CD14-positive monocyte (primary cell): Measurements from ENCODE around the gene CCDC88C. TPM values are rescaled to one million over a fixed set of nuclear protein-coding genes. Genes with fewer than 3 reads are reported as not detected.
A peak's percentile ranks its signal among the peaks of the same experiment; 100 is the strongest.

ENCODE experiments used
- DNase-seq, 3 donors: peaks; one replicate each; pipeline ENCODE4 v3.0.0-alpha.2; 2011 to 2022
- H2AFZ ChIP-seq: 2 replicates; pipeline ENCODE4 v1.6.0; 2012; ENCODE audit warnings: mild to moderate bottlenecking, low read depth, low read length, inconsistent platforms; ENCODE audit not compliant: insufficient read depth, poor library complexity, severe bottlenecking
- H3K27ac ChIP-seq, 2 donors: 1 replicate in 1 of 2; 2 replicates in 1 of 2; pipeline ENCODE4 v1.5.1; 2012 to 2013; ENCODE audit warnings: low read length in 2 of 2, control low read depth in 1 of 2, inconsistent platforms in 1 of 2, low read depth in 1 of 2, mild to moderate bottlenecking in 1 of 2
- H3K27me3 ChIP-seq, 2 donors: one replicate each; pipeline versions ENCODE4 v1.6.0 to v1.6.1; 2011 to 2013; ENCODE audit warnings: low read length in 2 of 2; ENCODE audit not compliant: control insufficient read depth in 2 of 2, insufficient read depth in 2 of 2
- H3K36me3 ChIP-seq, 2 donors: replicated peaks in 1 of 2; 1 replicate in 1 of 2; 2 replicates in 1 of 2; pipeline versions ENCODE4 v1.5.1 to v1.6.1; 2012 to 2013; ENCODE audit warnings: low read length in 2 of 2, control low read depth in 1 of 2, inconsistent platforms in 1 of 2, mild to moderate bottlenecking in 1 of 2; ENCODE audit not compliant: insufficient read depth in 2 of 2, control insufficient read depth in 1 of 2
- H3K4me1 ChIP-seq, 2 donors: 1 replicate in 1 of 2; 2 replicates in 1 of 2; pipeline versions ENCODE4 v1.5.1 to v1.6.1; 2012 to 2013; ENCODE audit warnings: low read length in 2 of 2, control low read depth in 1 of 2, inconsistent platforms in 1 of 2, mild to moderate bottlenecking in 1 of 2, moderate library complexity in 1 of 2; ENCODE audit not compliant: insufficient read depth in 2 of 2, control insufficient read depth in 1 of 2
- H3K4me2 ChIP-seq: replicated peaks from 2 replicates; pipeline ENCODE3; 2012; ENCODE audit warnings: low read length, moderate library complexity, mild to moderate bottlenecking; ENCODE audit not compliant: poor library complexity, severe bottlenecking; ENCODE audit errors: extremely low read depth
- H3K4me3 ChIP-seq, 3 experiments: fragments of 200-600 bp in 1 of 3; sonication (generic) in 1 of 3; replicated peaks in 1 of 3; 1 replicate in 2 of 3; 2 replicates in 1 of 3; pipeline ENCODE4 v1.5.1; 2011 to 2013; ENCODE audit warnings: low read length in 3 of 3, mild to moderate bottlenecking in 3 of 3, control low read depth in 2 of 3, low read depth in 2 of 3, inconsistent platforms in 1 of 3, moderate library complexity in 1 of 3
- H3K79me2 ChIP-seq: 2 replicates; pipeline ENCODE4 v1.6.0; 2012; ENCODE audit warnings: mild to moderate bottlenecking, control low read depth, inconsistent platforms, low read length, moderate library complexity; ENCODE audit not compliant: insufficient read depth
- H3K9ac ChIP-seq: 2 replicates; pipeline ENCODE4 v1.6.0; 2017; ENCODE audit warnings: low read length, mild to moderate bottlenecking; ENCODE audit not compliant: insufficient read depth, poor library complexity, severe bottlenecking
- H3K9me3 ChIP-seq, 2 donors: replicated peaks in 1 of 2; 1 replicate in 1 of 2; 2 replicates in 1 of 2; pipeline versions ENCODE4 v1.5.1 to v1.6.1; 2012 to 2013; ENCODE audit warnings: low read length in 2 of 2, control low read depth in 1 of 2; ENCODE audit not compliant: control insufficient read depth in 1 of 2, insufficient read depth in 1 of 2
- H4K20me1 ChIP-seq: 2 replicates; pipeline ENCODE4 v1.6.0; 2012; ENCODE audit warnings: mild to moderate bottlenecking, low read length, control low read depth, moderate library complexity; ENCODE audit not compliant: insufficient read depth
- H3K27ac Mint-ChIP-seq, 7 donors: one replicate each; pipeline ENCODE4 v1.8.0; 2020; ENCODE audit warnings: mild to moderate bottlenecking in 7 of 7, mixed read lengths in 7 of 7, moderate library complexity in 6 of 7, inconsistent platforms in 2 of 7
- H3K27me3 Mint-ChIP-seq, 3 donors: one replicate each; pipeline ENCODE4 v1.8.0; 2021 to 2022; ENCODE audit warnings: low read depth in 3 of 3, mild to moderate bottlenecking in 3 of 3, mixed read lengths in 3 of 3, moderate library complexity in 3 of 3, inconsistent platforms in 1 of 3
- H3K36me3 Mint-ChIP-seq, 2 donors: one replicate each; pipeline ENCODE4 v1.8.0; 2020; ENCODE audit warnings: mixed read lengths in 2 of 2, inconsistent platforms in 1 of 2, mild to moderate bottlenecking in 1 of 2
- H3K4me1 Mint-ChIP-seq: one replicate; pipeline ENCODE4 v1.8.0; 2020; ENCODE audit warnings: mild to moderate bottlenecking, mixed read lengths
- H3K4me3 Mint-ChIP-seq, 2 donors: one replicate each; pipeline ENCODE4 v1.8.0; 2020; ENCODE audit warnings: mild to moderate bottlenecking in 2 of 2, mixed read lengths in 2 of 2, moderate library complexity in 1 of 2
- H3K9me3 Mint-ChIP-seq, 7 donors: one replicate each; pipeline ENCODE4 v1.8.0; 2020 to 2022; ENCODE audit warnings: mixed read lengths in 7 of 7, mild to moderate bottlenecking in 6 of 7, moderate library complexity in 6 of 7, inconsistent platforms in 2 of 7
- WGBS: methylation state at CpG from one replicate; pipeline ENCODE4 v1.1.5; 2013; ENCODE audit warnings: missing lambda C conversion rate; ENCODE audit not compliant: insufficient coverage; 5-methylcytosine and 5-hydroxymethylcytosine counted together
- intact Hi-C, 2 donors: fragments of 100-400 bp; cut with micrococcal nuclease; formaldehyde crosslinking; loops; one replicate each; pipeline versions ENCODE4 v1.15.0 to v1.15.1; 2023
- polyA plus RNA-seq, 3 donors: library from polyadenylated mRNA; depleted of rRNA in 1 of 3; unstranded in 2 of 3; stranded (reverse) in 1 of 3; fragments of 300-500 nt in 2 of 3; fragments of >200 nt in 1 of 3; fragmentation: Illumina TruSeq in 2 of 3; gene quantifications; 1 replicate in 2 of 3; 2 replicates in 1 of 3; pipeline ENCODE4 v1.2.3, GENCODE V29; 2012 to 2021
- TF ChIP-seq, protein P1 (sequence below): fragments of 200-600 bp; IDR thresholded peaks from one replicate; pipeline ENCODE4 v1.8.0; 2022; ENCODE audit warnings: antibody characterized with exemption, mild to moderate bottlenecking

The CCDC88C gene
- polyA plus RNA-seq, 3 donors = 11.6 to 69.7 (median 12.3) TPM

- Histone ChIP-seq H3K9ac (no peak overlapping the region), H3K79me2 (no peaks in the 10 kb centered on the region), H2AFZ (no peak overlapping the region), H3K27ac (no peak overlapping the region), H4K20me1 (no peaks in the 10 kb centered on the region), H3K36me3 (no peaks in the 10 kb centered on the region), H3K9me3 (peaks cover 0 to 3% of the 10 kb centered on the region in 2 donors), H3K4me1 (peaks cover 38 to 41% of the 10 kb centered on the region in 2 donors), H3K27me3 (no peaks in the 10 kb centered on the region), H3K4me3 (no peak overlapping the region), H3K4me2 (peak overlapping the region; percentile 8)
- Mint-ChIP-seq H3K36me3 (no peaks in the 10 kb centered on the region), H3K4me3 (no peak overlapping the region), H3K27ac (peak overlapping the region in 2 of 7 donors; percentile 37 to 54), H3K9me3 (peaks cover 5 to 14% (median 9%) of the 10 kb centered on the region in 7 donors), H3K27me3 (peaks cover 12 to 16% (median 13%) of the 10 kb centered on the region in 3 donors), H3K4me1 (peaks cover 46% of the 10 kb centered on the region)
- WGBS = 100% methylated on average over 1 of the region's 4 CpGs
- DNase-seq = no peak
- intact Hi-C loops = loop anchor here in 1 of 2 donors (10.0 kb wide), 1 partner anchor 47 kb away; no protein-coding TSS in a partner anchor
- TF ChIP-seq, protein P1, sequence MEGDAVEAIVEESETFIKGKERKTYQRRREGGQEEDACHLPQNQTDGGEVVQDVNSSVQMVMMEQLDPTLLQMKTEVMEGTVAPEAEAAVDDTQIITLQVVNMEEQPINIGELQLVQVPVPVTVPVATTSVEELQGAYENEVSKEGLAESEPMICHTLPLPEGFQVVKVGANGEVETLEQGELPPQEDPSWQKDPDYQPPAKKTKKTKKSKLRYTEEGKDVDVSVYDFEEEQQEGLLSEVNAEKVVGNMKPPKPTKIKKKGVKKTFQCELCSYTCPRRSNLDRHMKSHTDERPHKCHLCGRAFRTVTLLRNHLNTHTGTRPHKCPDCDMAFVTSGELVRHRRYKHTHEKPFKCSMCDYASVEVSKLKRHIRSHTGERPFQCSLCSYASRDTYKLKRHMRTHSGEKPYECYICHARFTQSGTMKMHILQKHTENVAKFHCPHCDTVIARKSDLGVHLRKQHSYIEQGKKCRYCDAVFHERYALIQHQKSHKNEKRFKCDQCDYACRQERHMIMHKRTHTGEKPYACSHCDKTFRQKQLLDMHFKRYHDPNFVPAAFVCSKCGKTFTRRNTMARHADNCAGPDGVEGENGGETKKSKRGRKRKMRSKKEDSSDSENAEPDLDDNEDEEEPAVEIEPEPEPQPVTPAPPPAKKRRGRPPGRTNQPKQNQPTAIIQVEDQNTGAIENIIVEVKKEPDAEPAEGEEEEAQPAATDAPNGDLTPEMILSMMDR = no peak
Measured at GRCh38 chr14:91238085-91238484, 179.5 kb downstream of the CCDC88C start.

- 95% methylated on average over 4 of the region's 7 CpGs for WGBS
- no peak overlapping the region for H3K27ac Mint-ChIP-seq
- no peak for DNase-seq
- peaks cover 11 to 16% (median 12%) of the 10 kb centered on the region in 3 donors for H3K27me3 Mint-ChIP-seq
- Histone ChIP-seq H3K79me2 (no peaks in the 10 kb centered on the region), H4K20me1 (no peaks in the 10 kb centered on the region), H3K27me3 (no peaks in the 10 kb centered on the region), H3K4me1 (peaks cover 38 to 41% of the 10 kb centered on the region in 2 donors), H3K27ac (no peak overlapping the region), H2AFZ (no peak overlapping the region), H3K9me3 (peaks cover 0 to 3% of the 10 kb centered on the region in 2 donors), H3K4me2 (no peak overlapping the region), H3K4me3 (no peak overlapping the region), H3K36me3 (no peaks in the 10 kb centered on the region), H3K9ac (no peak overlapping the region)
- no peaks in the 10 kb centered on the region for H3K36me3 Mint-ChIP-seq
- H3K4me3 Mint-ChIP-seq = no peak overlapping the region
- intact Hi-C loops = loop anchor here in 1 of 2 donors (10.0 kb wide), 1 partner anchor 48 kb away; no protein-coding TSS in a partner anchor
- H3K4me1 Mint-ChIP-seq = peaks cover 46% of the 10 kb centered on the region
- TF ChIP-seq, protein P1 = no peak
- peaks cover 7 to 14% (median 9%) of the 10 kb centered on the region in 7 donors for H3K9me3 Mint-ChIP-seq
Measured at GRCh38 chr14:91237219-91237618, 180.4 kb downstream of the CCDC88C start.
